ENCODE data around the gene KY.

KY gene

DNA sequence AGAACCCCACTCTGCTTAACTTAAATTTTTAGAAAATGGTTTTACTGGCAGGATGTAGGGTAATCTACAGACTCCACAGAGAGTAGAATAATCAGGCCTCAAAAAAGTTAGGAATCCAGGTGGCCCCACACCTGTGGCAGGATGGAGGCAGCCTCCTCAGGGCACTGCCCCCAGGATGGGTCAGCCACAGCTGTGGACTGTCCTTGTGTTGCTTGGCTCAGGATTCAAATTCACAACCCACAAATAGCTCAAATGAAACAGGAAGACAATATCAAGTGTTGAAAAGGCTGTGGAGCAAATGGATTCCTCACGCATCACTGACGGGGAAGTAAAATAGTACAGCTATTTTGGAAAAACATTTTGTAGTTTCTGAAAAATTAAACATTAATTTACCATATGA, 36.8 kb upstream of the KY start:
- TF ChIP-seq, protein P1, sequence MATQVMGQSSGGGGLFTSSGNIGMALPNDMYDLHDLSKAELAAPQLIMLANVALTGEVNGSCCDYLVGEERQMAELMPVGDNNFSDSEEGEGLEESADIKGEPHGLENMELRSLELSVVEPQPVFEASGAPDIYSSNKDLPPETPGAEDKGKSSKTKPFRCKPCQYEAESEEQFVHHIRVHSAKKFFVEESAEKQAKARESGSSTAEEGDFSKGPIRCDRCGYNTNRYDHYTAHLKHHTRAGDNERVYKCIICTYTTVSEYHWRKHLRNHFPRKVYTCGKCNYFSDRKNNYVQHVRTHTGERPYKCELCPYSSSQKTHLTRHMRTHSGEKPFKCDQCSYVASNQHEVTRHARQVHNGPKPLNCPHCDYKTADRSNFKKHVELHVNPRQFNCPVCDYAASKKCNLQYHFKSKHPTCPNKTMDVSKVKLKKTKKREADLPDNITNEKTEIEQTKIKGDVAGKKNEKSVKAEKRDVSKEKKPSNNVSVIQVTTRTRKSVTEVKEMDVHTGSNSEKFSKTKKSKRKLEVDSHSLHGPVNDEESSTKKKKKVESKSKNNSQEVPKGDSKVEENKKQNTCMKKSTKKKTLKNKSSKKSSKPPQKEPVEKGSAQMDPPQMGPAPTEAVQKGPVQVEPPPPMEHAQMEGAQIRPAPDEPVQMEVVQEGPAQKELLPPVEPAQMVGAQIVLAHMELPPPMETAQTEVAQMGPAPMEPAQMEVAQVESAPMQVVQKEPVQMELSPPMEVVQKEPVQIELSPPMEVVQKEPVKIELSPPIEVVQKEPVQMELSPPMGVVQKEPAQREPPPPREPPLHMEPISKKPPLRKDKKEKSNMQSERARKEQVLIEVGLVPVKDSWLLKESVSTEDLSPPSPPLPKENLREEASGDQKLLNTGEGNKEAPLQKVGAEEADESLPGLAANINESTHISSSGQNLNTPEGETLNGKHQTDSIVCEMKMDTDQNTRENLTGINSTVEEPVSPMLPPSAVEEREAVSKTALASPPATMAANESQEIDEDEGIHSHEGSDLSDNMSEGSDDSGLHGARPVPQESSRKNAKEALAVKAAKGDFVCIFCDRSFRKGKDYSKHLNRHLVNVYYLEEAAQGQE (IDR thresholded peaks at IDR 0.05; ENCODE audit: insufficient read depth in 1 of 2, low read depth in 2 of 2, low read length in 2 of 2): no peak
- TF ChIP-seq POLR2AphosphoS5 (IDR thresholded peaks at IDR 0.05; ENCODE audit: low read depth, low read length) (no peak), TAF1 (IDR thresholded peaks at IDR 0.05; ENCODE audit: borderline replicate concordance, insufficient read depth, low read length) (no peak), SIN3A (IDR thresholded peaks at IDR 0.05; ENCODE audit: borderline replicate concordance, insufficient read depth, low read length) (no peak), FOXP2 (optimal IDR thresholded peaks at IDR 0.05; ENCODE audit: borderline replicate concordance, extremely low read depth, extremely low read length, insufficient read depth) (no peak)

DNA sequence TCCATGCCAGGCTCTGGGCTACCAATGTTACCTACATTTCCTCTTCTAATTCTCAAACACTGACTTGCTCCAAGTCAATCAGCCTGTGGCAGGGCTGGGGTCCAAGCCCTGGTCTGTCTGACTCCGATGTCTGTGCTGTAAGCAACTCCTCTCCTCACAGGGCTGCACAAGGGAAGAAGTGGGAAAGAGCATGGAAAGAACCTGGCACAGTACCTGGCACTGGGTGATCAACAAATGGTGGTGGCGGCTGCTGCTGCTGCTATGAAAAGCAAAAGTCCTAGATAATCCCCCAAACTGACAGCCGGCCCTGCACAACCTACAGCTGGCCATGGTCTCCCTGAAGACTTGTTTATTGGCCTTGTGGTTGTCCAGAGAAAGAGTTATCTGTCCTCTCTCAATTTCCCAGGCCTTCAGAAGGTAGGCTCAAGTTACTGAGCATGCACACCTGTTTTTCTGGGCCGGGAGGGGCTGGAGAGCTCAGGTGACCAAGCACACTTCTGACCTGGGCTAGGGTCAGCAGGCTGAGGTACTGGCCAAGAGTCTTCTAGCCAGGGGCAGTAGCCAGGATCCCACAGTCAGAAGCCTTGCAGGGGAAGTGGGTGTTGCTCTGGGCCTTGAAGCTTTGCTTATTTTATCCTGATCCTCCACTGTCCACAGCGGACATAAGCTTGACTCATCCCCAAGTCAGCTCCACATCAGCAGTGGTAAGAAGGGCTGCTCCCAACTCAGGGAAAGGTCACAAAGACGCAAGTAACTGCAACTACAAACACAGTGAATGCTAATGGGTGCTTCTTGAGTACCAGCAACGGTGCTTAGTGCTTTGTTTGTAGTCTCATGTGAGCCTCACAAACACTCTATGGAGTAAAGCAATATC, 35.3 kb upstream of the KY start:
- TF ChIP-seq FOXP2 (optimal IDR thresholded peaks at IDR 0.05; ENCODE audit: borderline replicate concordance, extremely low read depth, extremely low read length, insufficient read depth): no peak
- TF ChIP-seq, protein P1 (IDR thresholded peaks at IDR 0.05; ENCODE audit: insufficient read depth in 1 of 2, low read depth in 2 of 2, low read length in 2 of 2): no peak
- TF ChIP-seq TAF1 (IDR thresholded peaks at IDR 0.05; ENCODE audit: borderline replicate concordance, insufficient read depth, low read length): no peak
- TF ChIP-seq SIN3A (IDR thresholded peaks at IDR 0.05; ENCODE audit: borderline replicate concordance, insufficient read depth, low read length): no peak
- no peak for TF ChIP-seq POLR2AphosphoS5 (IDR thresholded peaks at IDR 0.05; ENCODE audit: low read depth, low read length)

DNA sequence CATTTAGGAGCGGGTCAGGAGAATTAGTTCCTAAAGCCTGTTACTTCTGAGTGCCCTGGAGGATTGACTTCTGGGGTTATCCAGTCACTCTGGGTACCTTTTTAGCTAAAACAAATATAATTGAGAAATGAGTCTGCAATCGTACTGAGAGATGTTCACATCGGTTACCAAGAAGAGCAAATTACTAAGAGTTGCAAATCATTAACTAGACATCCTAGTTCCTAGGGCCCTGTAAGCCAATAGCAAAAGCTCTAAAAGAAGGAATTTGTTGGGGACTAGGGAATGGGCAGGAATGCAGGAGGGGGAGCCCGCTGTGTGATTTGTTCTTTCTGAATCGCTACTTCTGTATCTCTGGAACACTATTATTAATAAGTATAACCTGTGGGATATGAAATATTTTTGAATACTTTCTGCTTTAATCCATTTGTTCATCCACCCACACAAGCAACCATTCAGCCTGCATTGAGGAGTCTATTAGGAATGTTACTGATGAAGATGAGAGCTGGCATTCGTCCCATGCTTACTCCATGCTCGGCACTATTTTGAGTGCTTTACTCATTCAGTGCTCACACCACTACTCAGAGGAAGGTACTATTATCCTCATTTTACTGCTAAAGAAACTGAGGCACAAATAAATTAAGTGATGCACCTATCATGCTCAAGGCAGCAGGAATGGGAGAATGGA, 31.5 kb upstream of the KY start:
- no peak for TF ChIP-seq SIN3A (IDR thresholded peaks at IDR 0.05; ENCODE audit: borderline replicate concordance, insufficient read depth, low read length)
- TF ChIP-seq, protein P1 (IDR thresholded peaks at IDR 0.05; ENCODE audit: insufficient read depth in 1 of 2, low read depth in 2 of 2, low read length in 2 of 2): no peak

DNA sequence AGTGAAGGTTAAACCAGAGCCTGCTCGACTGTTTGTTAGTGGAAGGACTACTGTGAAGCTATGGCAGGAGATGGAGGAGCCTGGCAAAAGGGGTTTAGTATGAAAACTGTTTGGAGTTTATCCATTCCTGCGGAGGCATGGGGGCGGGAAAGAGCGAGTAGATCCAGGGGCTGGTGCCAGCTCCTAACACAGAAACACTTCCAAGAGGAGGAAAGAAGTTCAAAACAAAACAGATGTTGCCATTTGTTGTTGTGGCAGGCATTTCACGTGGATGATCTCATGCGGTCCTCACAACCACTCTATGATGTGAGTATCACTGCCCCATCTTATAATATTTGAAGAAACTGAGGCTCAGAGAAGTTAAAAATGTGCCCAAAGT, 30.7 kb upstream of the KY start:
- no peak for TF ChIP-seq FOXP2 (optimal IDR thresholded peaks at IDR 0.05; ENCODE audit: borderline replicate concordance, extremely low read depth, extremely low read length, insufficient read depth)
- TF ChIP-seq TAF1 (IDR thresholded peaks at IDR 0.05; ENCODE audit: borderline replicate concordance, insufficient read depth, low read length): no peak
- no peak for TF ChIP-seq POLR2AphosphoS5 (IDR thresholded peaks at IDR 0.05; ENCODE audit: low read depth, low read length)
- TF ChIP-seq, protein P1 (IDR thresholded peaks at IDR 0.05; ENCODE audit: insufficient read depth in 1 of 2, low read depth in 2 of 2, low read length in 2 of 2): no peak
- TF ChIP-seq SIN3A (IDR thresholded peaks at IDR 0.05; ENCODE audit: borderline replicate concordance, insufficient read depth, low read length): no peak
